Occipital lobe (tissue), 2 donors: ENCODE data around the gene PLCL1. TPM values are rescaled to one million over a fixed set of nuclear protein-coding genes. Genes with fewer than 3 reads are reported as not detected.

Experiments
- DNase-seq: peaks from one replicate; lab custom pipeline; 2025; lab: John Stamatoyannopoulos, UW
- total RNA-seq: library from RNA; depleted of rRNA; stranded (reverse); fragments of >200 nt; gene quantifications from one replicate; pipeline ENCODE4 v1.2.3, GENCODE V29; 2014

Gene PLCL1
- total RNA-seq, 1 donor from 2014 or later = 26.0 TPM

DNA sequence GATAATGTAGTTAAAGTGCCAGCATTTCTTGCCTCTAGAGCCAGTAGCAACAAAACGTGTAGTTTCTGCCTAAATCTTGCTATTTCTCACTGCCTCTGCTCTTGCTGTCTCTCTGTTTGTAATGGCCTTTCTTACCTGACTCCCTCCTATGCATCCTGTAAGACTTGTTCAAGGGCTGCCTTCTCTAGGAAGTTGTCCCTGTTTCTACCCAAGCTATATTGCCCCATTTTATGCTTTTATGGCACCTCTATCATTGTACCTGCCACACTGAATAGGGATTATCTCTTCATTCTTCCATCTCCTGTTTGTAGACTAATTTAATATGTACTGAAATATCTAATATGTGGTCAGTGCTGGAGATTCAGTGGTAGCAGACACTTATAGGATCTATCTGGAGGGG, 49.2 kb downstream of the PLCL1 start:
- no peak for DNase-seq

DNA sequence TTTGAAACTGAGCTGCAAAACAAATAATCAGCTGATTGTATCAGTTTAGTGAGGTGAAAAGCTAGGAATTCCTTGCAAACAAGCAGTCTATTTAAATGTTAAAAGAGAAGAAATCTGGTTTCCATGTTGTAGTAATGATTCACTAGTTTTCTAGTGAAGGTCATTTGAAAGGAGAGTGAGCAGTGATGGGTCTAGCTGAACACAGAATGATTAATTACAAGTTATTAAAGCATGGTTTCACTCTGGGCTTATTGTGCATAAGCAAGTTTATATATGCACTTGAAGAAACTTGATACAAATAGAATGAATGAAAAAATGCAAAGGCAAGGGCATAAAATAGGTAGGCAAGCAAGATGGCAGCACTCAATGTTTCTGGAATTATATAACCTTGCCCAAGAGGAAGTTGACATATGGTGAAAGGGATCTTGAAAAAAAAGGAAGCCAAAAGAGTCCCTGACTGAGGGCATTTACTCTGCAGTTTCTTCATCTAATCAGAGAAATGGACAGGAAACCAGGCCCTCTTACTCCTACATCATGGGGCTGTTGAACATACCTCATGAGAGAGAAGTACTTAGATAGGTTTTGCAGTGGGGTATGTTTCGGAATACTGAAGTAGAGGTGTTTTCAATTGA, 53.2 kb downstream of the PLCL1 start:
- DNase-seq = no peak

- no peak for DNase-seq
These were observed 54.3 kb downstream of the PLCL1 start for GRCh38 chr2:197858607-197859140.

DNA sequence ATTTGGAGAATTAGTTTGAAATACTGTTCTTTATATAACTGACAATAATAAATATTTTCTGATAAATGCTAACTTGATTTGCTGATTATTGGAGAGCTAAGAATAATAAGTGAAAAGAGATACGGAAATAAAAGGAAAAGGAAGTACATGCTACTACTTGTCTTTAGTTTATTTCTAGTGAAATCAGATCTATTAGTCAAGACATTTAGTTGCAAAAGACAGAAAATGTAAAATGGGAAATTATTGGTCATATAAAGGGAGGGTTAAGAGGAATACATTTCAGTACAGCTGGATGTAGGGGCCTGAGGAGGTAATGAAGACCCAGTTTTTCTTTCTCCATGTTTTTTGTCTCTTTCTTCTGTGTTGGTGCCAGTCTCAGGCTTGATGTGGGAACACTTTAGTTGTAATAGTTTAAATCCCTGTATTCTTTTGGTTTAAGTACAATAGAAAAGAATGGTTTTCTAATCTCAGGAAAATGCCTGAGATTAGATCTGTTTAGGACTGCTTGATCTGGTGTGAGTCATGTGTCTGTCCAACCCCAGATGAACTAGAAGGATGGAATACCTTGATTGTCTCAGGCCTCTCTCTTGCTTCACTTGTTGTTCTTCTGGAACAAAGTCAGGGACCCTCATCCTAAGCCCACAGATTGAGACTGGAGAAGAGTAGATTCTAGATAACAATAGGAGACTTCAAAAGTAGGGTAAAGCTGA, 58.0 kb downstream of the PLCL1 start:
- DNase-seq = no peak

DNA sequence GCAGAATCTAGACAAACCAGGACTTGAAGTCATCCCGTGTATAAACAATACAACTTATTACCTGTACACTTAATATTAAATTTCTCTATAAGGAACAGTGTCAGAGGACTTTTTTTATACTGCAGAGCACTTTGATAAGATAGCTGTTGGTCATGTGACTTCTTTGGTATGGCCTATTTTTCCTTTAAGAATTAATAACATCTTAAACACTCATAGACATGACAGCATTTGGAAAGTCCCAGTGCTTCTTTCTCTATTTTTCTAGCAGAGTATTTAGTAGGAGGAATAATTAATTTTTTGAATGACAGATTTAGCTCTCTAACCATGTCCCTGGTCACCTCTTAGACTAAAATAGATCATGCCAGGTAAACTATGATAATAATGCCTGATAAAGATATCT, 59.4 kb downstream of the PLCL1 start:
- no peak for DNase-seq

- DNase-seq = no peak
These were observed 62.1 kb downstream of the PLCL1 start for GRCh38 chr2:197866455-197866854.

DNA sequence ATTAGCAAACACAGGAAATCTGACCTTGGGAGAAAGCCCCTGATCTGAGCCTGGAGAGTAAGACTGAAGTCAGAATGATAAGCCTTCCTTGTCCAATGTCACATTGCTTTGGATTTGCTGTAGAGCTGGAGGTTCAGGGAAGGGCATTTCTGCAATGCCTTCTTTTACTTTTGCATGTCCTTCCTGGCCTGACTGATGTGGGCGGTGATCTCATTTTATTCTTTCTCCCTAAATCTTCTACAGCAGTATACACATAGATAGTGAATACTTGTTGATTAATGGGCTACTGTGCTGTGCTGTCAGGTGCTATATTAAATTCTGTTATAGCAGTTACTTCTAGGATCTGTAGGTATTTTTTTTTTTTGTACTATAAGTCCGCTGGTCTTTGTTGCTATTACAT, 62.6 kb downstream of the PLCL1 start:
- DNase-seq = no peak

- DNase-seq = no peak
These were observed 63.2 kb downstream of the PLCL1 start for GRCh38 chr2:197867624-197868023.

GRCh38 chr2:197868206-197868605, 63.8 kb downstream of the PLCL1 start:
- no peak for DNase-seq

GRCh38 chr2:197869041-197869440, 64.6 kb downstream of the PLCL1 start:
- DNase-seq = no peak

DNA sequence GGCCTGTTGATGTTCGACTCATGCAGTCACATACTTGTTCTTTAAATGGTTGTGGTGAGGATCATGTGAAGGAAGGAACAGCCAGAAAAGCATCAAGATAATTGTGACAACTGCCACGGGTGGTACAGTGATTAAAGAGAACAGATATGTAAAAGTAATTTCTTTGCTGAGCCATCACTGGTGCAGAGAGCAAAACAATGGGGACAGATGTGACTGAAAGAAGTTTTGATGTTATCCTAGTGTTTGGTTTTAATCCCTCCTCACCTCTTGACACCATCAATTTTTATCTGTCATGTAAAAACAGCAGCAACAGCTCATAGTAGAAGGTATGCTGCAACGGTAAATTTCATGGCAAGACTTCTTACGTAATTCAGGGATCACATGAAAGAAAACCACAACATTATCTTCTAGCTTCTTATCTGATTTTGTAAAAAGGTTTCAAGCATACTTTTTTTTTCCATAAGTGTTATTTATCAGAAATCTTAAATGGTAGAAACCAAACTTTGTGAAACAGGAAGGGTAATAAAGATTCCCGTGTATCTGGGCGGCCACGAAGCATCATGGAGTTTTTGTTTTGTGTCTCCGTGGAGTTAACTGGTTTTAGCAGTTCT, 65.2 kb downstream of the PLCL1 start:
- no peak for DNase-seq

DNA sequence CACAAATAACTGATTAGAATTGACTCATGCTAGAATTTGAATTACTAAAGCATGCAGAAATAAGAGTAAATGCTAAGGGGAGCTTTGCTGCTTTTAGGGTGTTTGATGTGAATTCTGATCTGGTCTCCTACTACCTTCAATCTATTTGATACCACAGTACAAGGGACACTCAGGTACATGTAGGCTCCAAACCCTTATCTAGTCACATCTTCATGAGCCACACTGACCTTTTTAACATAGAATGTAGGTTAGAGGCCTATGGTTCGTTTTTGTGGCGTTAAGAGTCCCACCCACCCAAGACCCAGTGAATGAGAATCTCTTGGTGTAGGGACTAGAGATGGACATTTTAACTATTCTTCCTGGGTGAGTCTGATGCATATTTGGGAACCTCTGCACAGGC, 65.7 kb downstream of the PLCL1 start:
- DNase-seq = no peak

DNA sequence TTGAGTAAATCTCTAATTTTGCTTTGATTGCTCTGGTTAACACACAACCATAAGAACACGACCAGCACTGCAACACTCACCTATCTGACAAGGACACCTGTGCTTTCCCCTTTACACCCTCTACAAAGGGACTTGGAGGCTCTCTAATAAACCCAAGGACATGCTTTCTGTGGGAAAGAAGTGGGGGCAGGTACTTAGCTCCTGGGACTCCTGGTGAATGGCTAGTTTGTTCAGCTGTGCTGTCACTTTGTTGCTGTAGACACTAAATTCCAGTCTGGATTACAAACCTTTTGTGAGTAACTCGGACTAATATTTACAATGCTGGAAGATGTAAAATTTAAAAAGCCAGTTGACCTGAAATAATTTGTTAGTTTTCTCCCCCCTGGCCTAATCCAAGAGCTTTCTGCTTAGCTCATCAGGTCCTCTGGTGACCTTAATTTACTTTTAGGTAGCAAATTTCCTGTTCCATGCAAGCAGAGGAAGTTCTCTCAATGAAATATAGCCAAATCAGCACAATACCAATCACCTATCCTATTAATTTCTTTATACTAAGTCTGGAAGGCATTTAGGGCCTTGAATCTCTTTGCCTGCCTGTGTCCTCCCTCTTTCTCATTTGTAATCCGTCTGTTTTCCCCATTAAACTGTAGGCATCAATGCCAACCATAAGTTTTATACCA, 67.5 kb downstream of the PLCL1 start:
- DNase-seq = no peak

DNA sequence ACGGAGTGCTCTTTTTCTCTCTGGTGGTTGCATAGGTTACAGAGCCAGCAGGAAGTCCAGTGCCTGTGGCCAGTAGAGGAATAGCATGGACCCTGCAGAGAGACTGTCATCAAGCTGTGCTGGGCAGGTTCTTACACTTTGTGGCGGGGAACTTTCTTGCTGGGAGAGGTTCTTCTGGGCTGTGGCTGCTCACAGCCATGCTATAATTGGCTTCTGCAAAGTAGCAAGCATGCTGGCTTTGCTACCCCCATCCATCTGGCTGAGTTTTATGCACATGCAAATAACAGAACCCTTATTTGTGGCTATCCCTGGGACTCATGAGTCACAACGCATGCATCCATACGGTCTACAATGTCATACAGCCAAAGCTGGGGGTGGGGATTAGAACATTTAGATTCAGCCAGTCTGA, 68.9 kb downstream of the PLCL1 start:
- DNase-seq = peak; percentile 53

- no peak for DNase-seq
These were observed 71.4 kb downstream of the PLCL1 start for GRCh38 chr2:197875763-197876162.

- DNase-seq = no peak
These were observed 72.1 kb downstream of the PLCL1 start for GRCh38 chr2:197876524-197876923.

- no peak for DNase-seq
These were observed 72.6 kb downstream of the PLCL1 start for GRCh38 chr2:197877038-197877437.

DNA sequence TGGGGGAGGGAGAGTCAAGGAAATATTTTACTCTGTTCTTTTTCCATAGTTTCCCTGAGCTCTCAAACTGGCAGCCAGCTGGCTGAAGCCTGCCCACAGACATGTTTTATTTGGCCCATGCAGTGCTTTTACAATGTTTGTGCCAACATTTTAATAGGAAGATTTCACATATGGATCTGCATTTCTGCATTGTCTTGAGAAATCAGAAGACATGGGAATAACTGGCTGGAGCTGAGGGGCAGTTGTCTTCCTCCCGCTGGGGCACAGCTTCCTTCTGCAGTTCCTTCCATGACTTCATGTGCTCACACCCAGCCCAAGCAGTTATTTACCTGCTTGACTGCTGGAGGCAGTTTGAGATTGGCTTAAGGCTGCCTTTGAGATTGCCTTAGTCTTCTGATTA, 74.4 kb downstream of the PLCL1 start:
- DNase-seq = peak; percentile 36

DNA sequence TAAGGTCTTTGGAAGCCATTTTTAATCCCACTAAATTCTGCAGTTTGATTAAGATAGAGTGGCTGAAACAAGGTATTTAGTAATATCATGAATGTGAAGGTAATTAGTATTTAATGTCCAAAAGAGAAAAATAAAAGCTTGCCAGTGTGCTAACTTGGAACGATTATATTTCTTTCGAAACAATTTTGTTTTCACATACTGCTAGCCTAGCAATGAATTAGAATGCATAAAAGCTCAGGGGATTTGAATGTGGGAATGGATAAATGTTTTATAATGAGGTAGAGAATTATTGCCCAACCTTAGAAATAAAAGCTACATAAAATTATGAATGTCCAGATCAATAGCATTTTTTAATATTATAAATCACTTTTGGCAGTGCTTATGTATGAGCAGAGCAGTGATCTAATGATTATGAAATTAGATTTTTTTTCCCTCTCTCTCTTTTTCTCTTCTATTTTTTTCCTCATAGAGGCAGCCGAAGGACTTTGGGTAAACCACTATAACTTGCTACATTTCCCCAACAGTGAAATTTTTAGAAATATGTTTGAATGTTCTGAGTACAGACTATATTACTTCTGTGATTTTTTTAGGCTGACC, 75.5 kb downstream of the PLCL1 start:
- DNase-seq = no peak

- DNase-seq = no peak
These were observed 79.1 kb downstream of the PLCL1 start for GRCh38 chr2:197883354-197884032.

DNA sequence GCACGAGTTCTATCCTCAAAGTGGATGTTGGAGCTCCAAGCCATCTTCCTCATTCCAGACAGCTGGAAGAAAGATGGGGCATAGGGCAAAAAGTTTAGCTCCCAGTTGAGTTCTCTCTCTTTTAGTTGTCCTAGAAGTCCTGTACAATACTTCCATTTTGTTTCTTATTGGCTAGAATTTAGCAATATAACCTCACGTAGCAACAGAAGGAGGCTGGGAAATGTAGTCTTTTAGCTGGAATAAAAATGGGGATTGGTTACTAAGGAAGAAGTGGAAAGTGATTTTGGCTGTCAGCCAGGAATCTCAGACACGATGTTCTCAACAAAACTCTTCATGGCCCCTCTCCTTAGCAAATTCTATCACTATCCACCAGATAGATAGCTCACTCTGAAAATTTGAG, 79.9 kb downstream of the PLCL1 start:
- no peak for DNase-seq
